GM21423 (cell line): ENCODE measurements around the gene EPB41.
"Not testable (repeated sequence)": the region's sequence is repeated elsewhere in the genome, so short reads cannot be mapped to it uniquely, and the experiment has no call there.

Experiments
- ATAC-seq: cut with Tn5 transposase; IDR thresholded peaks from one replicate; pipeline ENCODE4 v1.9.1; 2021; ENCODE audit warnings: mild to moderate bottlenecking, moderate library complexity; ENCODE audit not compliant: unreplicated experiment

Gene EPB41

DNA sequence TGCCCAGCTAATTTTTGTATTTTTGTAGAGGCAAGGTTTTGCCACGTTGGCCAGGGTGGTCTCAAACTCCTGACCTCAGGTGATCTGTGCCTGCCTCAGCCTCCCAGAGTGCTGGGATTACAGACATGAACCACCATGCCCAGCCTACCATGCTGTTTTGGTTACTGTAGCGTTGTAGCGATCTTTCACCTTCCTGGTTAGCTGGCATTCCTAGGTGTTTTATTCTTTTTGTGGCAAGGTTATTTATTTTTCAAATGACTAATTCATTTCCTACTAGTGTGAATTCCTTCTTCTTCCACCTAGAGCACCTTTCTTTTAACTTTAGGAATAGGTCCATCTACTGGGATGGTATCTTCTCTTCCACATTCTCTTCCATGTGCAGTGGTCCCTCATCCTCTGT is 180.1 kb downstream of the EPB41 start:
- no peak for ATAC-seq

GRCh38 chr1:29094954-29095353 is 180.6 kb downstream of the EPB41 start:
- ATAC-seq = no peak

GRCh38 chr1:29096231-29096886 is 182.0 kb downstream of the EPB41 start:
- no peak for ATAC-seq

GRCh38 chr1:29099286-29099685 is 184.9 kb downstream of the EPB41 start:
- no peak for ATAC-seq

GRCh38 chr1:29100487-29100886 is 186.1 kb downstream of the EPB41 start:
- no peak for ATAC-seq

DNA sequence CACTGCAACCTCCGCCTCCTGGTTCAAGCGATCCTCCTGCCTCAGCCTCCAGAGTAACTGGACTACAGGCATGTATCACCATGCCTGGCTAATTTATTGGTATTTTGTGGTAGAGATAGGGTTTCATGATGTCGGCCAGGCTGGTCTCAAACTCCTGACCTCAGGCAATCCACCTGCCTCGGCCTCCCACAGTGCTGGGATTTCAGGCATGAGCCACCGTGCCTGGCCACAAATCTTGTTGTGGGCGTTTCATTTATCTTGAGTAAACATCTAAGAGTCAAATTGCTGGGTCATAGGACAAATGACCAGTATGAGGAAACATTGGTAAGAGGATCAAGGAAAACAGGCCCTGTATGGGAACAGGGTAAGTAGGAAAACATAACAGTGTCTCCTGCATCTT is 191.5 kb downstream of the EPB41 start:
- no peak for ATAC-seq

- ATAC-seq = not testable (repeated sequence)
Observed at GRCh38 chr1:29108041-29108440, 193.7 kb downstream of the EPB41 start.

- no peak for ATAC-seq
Observed at GRCh38 chr1:29112705-29113412, 198.5 kb downstream of the EPB41 start.

GRCh38 chr1:29113413-29114117 is 199.2 kb downstream of the EPB41 start:
- no peak for ATAC-seq

- ATAC-seq = no peak
Observed at GRCh38 chr1:29114654-29115053, 200.3 kb downstream of the EPB41 start.

- no peak for ATAC-seq
Observed at GRCh38 chr1:29117381-29117780, 203.0 kb downstream of the EPB41 start.

GRCh38 chr1:29119121-29119929 is 205.0 kb downstream of the EPB41 start:
- ATAC-seq = no peak

DNA sequence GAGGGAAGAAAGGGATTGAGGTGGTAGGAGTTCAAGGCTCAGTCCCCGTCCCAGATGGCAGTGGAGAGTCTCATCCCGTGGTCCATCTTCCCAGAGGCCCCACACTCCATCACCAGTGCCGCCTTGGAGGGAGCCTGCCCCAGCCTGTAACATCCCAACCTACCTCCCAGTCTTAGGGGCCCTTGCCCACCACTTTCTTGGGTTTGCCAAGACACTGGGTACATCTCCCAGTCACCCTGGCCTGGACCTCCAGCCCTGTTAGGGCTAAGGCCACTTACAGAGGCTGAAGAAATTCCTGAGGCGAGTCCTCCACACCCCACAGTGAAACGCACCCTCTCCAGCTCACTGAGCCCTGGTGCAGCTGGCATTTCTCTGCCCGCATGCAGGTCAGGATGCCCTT is 206.0 kb downstream of the EPB41 start:
- no peak for ATAC-seq

DNA sequence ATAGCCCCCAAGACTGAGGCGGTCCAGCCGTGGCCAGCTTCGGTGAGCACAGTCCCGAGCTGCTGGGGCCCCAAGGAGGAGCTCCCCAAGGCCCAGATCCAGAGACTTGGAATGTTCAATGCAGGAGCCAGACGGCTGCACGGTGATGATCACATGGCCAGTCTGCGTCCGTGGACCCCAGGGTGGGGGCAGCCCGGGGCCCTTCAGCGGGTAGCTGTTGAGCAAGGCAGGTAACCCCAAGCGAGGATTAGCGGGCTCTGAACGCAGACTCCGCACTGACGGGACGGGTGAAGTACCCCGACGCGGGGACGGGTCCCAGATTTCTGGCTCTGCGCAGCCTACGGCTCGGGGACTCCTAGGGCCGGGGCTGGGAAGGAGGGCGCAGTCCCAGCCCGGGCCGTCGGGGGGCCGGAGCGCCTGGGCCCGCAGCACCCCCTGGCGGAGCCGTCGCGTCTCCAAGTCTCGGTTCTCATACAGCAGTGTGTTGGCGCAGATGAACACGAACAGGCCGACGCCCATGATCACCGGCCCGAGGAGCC is 206.6 kb downstream of the EPB41 start:
- no peak for ATAC-seq

DNA sequence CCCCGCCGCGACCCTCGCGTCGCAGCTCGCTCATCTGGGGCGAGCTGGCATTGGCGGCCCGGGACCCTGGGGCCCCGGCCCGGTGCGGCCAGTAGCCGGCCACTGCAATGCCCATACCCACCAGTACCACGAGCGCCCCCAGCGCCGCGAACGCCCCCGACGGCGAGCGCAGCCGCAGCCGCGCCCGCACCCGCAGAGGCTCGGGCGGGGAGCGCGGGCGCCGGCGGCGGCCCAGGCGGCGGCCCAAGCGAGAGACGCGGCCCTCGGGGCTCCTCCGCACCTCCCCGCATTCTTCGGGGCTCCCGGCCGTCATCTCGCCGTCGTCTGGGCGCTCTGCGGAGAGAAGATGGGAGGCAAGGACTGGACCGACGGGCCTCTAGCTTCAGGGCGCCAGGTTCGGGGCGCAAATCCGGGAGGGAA is 207.2 kb downstream of the EPB41 start:
- ATAC-seq = no peak

DNA sequence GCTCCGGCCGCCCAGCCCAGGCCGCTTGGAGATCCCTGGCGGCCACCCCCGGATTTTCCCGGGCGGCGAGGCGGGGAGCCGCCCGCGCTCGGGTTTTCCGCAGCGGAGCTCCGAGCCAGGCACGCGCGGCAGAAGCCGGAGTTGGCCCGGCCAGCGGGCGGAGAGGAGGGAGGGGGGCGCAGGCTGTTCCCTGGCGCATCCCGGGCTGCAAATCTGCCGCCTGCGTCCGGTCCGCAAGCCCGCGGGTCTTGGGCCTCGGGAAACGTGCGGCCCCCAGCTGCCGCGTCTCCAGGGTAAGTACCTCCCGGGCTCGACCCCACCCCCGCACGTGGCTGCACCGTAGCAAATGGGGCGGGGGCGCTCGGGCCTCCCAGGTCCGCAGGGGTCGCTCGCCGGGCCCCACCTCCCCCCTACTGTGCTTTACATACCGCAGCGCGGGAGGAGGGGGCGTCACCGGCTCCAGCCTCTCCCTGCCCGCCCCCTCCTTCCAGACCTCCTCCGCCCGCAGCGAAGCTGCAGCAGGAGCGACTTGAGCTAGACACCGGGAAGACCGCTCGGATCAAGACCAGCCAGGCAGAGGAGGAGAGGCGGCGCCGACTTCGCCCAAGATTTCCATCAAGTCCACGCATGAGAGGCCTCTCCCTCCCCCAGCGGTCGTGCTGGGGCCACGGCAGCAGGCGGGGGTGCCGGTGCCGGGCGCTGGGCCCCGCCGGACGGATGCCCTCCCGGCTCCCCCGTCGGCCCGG is 207.7 kb downstream of the EPB41 start:
- no peak for ATAC-seq

- no peak for ATAC-seq
Observed at GRCh38 chr1:29122682-29123052, 208.3 kb downstream of the EPB41 start.

DNA sequence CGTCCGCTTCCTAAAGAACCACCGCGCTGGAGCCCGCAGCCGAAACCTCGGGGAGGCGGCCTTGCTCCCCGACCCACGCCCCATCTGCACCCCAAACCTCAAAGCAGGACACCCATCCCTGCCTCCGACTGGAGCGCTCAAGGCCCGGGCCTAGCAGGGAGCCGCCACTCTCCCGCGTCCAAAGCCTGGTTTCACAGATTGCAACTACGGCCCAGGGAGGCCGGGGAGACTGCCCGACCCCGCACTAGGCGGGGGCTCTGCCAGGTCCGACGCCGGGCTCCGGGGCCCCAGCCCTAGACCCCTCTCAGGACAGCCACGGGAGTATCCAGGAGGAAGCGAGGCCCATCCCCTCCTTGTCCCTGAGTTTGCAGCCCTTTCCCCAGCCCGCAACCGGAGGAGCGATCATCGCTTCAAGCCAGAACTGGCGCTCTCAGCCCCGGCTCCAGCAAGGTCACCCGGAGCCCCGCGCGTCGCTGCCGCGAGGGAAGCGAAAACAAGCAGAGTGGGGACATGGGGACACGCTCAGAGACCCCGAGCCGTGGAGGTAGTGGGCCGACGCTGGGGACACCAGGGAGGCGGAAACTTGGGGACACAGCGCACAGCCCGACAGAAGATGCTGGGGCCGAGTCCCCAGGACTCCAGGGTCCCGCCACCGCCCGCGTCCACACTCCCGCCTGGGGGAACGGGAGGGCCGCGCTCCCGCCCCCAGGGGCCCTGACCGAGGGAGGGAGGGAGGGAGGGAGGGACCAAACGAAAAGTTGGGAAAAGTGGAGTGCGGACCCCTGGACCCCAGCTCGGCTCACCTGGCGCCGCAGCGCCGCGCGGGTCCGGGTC is 208.9 kb downstream of the EPB41 start:
- ATAC-seq = no peak

DNA sequence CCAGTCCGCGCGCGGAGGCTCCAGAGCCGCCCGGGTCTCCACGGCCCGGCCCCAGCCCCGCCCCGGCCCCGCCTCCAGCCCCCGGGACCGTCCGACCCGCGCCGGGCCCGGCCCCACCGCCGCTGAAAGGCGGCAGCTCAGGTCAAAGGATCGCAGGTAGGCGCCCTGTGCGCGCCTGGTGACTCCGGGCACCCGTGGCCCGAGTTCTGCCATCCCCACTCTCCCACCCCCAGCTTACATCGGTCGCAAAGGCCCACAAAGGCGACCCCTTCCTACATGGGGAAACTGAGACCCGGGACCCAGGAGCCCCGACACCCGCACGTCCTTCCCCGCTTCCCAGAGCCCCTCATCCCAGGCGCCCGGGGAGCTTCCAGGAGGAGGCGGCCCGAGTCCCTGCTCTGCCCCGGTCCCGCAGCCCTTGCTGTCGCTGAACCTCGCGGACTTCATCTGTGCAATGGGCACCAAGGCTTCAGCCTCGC is 209.6 kb downstream of the EPB41 start, which contains the start of gene TMEM200B:
Gene TMEM200B (minus strand): TSS at position 17 of the 479 bp plus-strand sequence. CDS start 2,075 bp downstream, outside the sequence.
- no peak for ATAC-seq
